GM23338 (cell line): ENCODE results near the gene SNRPA1.

ENCODE experiments used
- EZH2 ChIP-seq: fragments of 200-600 bp; sonication (generic); IDR thresholded peaks from one replicate; pipeline ENCODE4 v1.8.0; 2017; ENCODE audit warnings: antibody characterized with exemption, mild to moderate bottlenecking, low read depth; ENCODE audit not compliant: unreplicated experiment
- JUNB ChIP-seq: IDR thresholded peaks from one replicate; pipeline ENCODE4 v1.6.1; 2016; ENCODE audit warnings: antibody characterized with exemption; ENCODE audit not compliant: unreplicated experiment
- POLR2AphosphoS5 ChIP-seq: IDR thresholded peaks from 2 replicates; pipeline ENCODE4 v1.6.1; 2016; ENCODE audit warnings: antibody characterized with exemption, low read depth
- TF ChIP-seq, protein P1 (sequence below), 2 experiments: fragments of 200-600 bp in 1 of 2; sonication (generic) in 1 of 2; conservative IDR thresholded peaks; 2 replicates each; pipeline versions ENCODE4 v1.5.1 to v1.6.1; 2016 to 2017; ENCODE audit warnings: antibody characterized with exemption in 2 of 2, low read depth in 2 of 2, mild to moderate bottlenecking in 2 of 2, moderate library complexity in 1 of 2

- TF ChIP-seq, protein P1, sequence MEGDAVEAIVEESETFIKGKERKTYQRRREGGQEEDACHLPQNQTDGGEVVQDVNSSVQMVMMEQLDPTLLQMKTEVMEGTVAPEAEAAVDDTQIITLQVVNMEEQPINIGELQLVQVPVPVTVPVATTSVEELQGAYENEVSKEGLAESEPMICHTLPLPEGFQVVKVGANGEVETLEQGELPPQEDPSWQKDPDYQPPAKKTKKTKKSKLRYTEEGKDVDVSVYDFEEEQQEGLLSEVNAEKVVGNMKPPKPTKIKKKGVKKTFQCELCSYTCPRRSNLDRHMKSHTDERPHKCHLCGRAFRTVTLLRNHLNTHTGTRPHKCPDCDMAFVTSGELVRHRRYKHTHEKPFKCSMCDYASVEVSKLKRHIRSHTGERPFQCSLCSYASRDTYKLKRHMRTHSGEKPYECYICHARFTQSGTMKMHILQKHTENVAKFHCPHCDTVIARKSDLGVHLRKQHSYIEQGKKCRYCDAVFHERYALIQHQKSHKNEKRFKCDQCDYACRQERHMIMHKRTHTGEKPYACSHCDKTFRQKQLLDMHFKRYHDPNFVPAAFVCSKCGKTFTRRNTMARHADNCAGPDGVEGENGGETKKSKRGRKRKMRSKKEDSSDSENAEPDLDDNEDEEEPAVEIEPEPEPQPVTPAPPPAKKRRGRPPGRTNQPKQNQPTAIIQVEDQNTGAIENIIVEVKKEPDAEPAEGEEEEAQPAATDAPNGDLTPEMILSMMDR (conservative IDR thresholded peaks at IDR 0.05; ENCODE audit: low read depth in 2 of 2), result no peak
- no peak for TF ChIP-seq JUNB
- no peak for TF ChIP-seq POLR2AphosphoS5
- TF ChIP-seq EZH2, result no peak
Observed at GRCh38 chr15:101314336-101315125, 19.5 kb upstream of the SNRPA1 start.
